D341Med (cell line): ENCODE data around the gene LGALS9B.
"Not testable (repeated sequence)": the region's sequence is repeated elsewhere in the genome, so short reads cannot be mapped to it uniquely, and the experiment has no call there.

Experiments
- DNase-seq: peaks from one replicate; pipeline ENCODE4 v3.0.0; 2012; ENCODE audit warnings: low spot score

Gene LGALS9B

GRCh38 chr17:20415479-20415878 is 51.9 kb downstream of the LGALS9B start:
- DNase-seq = not testable (repeated sequence)

- not testable (repeated sequence) for DNase-seq
Measured at GRCh38 chr17:20401306-20402022, 65.9 kb downstream of the LGALS9B start.

- not testable (repeated sequence) for DNase-seq
Measured at GRCh38 chr17:20400559-20401305, 66.6 kb downstream of the LGALS9B start.
